OCI-LY7 (cell line): Measurements from ENCODE around the gene SLC35C1. TPM values are rescaled to one million over a fixed set of nuclear protein-coding genes. Genes with fewer than 3 reads are reported as not detected.

ENCODE experiments used
- BruUV-seq: library from RNA; stranded (reverse); fragments of 400-500 nt; replicated peaks from 2 replicates; lab custom pipeline; 2021; lab: Mats Ljungman, UMichigan
- CTCF ChIA-PET: fragments of 300-600 bp; sonication (Branson Sonifier 250); formaldehyde crosslinking; loops from one replicate; lab custom pipeline; 2022; ENCODE audit warnings: antibody characterized with exemption; ENCODE audit not compliant: unreplicated experiment; lab: Charles Lee
- POLR2A ChIA-PET: fragments of 300-600 bp; sonication (Branson Sonifier 250); formaldehyde crosslinking; loops from one replicate; lab custom pipeline; 2022; ENCODE audit warnings: antibody characterized with exemption; lab: Charles Lee
- DNase-seq: peaks from one replicate; pipeline ENCODE4 v3.0.0-alpha.2; 2015; ENCODE audit warnings: low spot score
- H2AFZ ChIP-seq: fragments of 200-600 bp; sonication (generic), shearing (Covaris generic); 2 replicates; pipeline ENCODE4 v1.6.1; 2014; ENCODE audit warnings: mild to moderate bottlenecking, antibody characterized with exemption, low read length, moderate library complexity
- H3K27ac ChIP-seq: fragments of 200-600 bp; sonication (generic); 2 replicates; pipeline ENCODE4 v1.5.1; 2014; ENCODE audit warnings: mixed run types, low read depth, mild to moderate bottlenecking, moderate library complexity, low read length, inconsistent platforms; ENCODE audit not compliant: poor library complexity, severe bottlenecking
- H3K36me3 ChIP-seq: fragments of 200-600 bp; sonication (generic); 2 replicates; pipeline ENCODE4 v1.6.1; 2014; ENCODE audit warnings: mild to moderate bottlenecking, antibody characterized with exemption, low read length, moderate library complexity, mixed read lengths; ENCODE audit not compliant: insufficient read depth
- H3K4me1 ChIP-seq: fragments of 200-600 bp; sonication (generic); 2 replicates; pipeline ENCODE4 v1.5.1; 2014; ENCODE audit warnings: mild to moderate bottlenecking, low read length; ENCODE audit not compliant: insufficient read depth, poor library complexity, severe bottlenecking
- H3K4me2 ChIP-seq: fragments of 200-600 bp; sonication (generic); 2 replicates; pipeline ENCODE4 v1.6.1; 2014; ENCODE audit warnings: mild to moderate bottlenecking, low read length
- H3K4me3 ChIP-seq: fragments of 200-600 bp; sonication (generic); 2 replicates; pipeline ENCODE4 v1.5.1; 2014; ENCODE audit warnings: mild to moderate bottlenecking, low read depth, low read length; ENCODE audit not compliant: poor library complexity, severe bottlenecking
- H3K79me2 ChIP-seq: fragments of 200-600 bp; sonication (generic); 2 replicates; pipeline ENCODE4 v1.6.1; 2016; ENCODE audit warnings: low read depth, mild to moderate bottlenecking, low read length, moderate library complexity, mixed read lengths; ENCODE audit not compliant: insufficient read depth
- H3K9me2 ChIP-seq: fragments of 200-600 bp; sonication (generic); 2 replicates; pipeline ENCODE4 v1.6.1; 2016; ENCODE audit warnings: mild to moderate bottlenecking, low read length, mixed read lengths; ENCODE audit not compliant: insufficient read depth
- H3K9me3 ChIP-seq: fragments of 200-600 bp; sonication (generic); 2 replicates; pipeline ENCODE4 v1.6.1; 2014; ENCODE audit warnings: mild to moderate bottlenecking, mixed run types, low read length, mixed read lengths
- H4K20me1 ChIP-seq: fragments of 200-600 bp; sonication (generic); 2 replicates; pipeline ENCODE4 v1.6.1; 2014; ENCODE audit warnings: mild to moderate bottlenecking, antibody characterized with exemption, low read length, moderate library complexity, mixed read lengths; ENCODE audit not compliant: insufficient read depth
- EZH2phosphoT487 ChIP-seq: fragments of 200-600 bp; sonication (generic); IDR thresholded peaks from 2 replicates; pipeline ENCODE4 v1.6.1; 2018; ENCODE audit warnings: low read depth, borderline replicate concordance, mild to moderate bottlenecking, mixed run types, antibody characterized with exemption, low read length, moderate library complexity, mixed read lengths
- intact Hi-C: fragments of 100-400 bp; cut with micrococcal nuclease; formaldehyde crosslinking; loops from one replicate; pipeline ENCODE4 v1.10.0; 2022; ENCODE audit not compliant: unreplicated experiment
- total RNA-seq, 2 experiments: library from RNA; depleted of rRNA in 1 of 2; stranded (reverse); fragments of >200 nt in 1 of 2; shearing (Covaris generic) in 1 of 2; gene quantifications; 2 replicates each; pipeline ENCODE4 v1.2.3, GENCODE V29; 2014 to 2022
- TF ChIP-seq, protein P1 (sequence below): fragments of 200-600 bp; sonication (generic); conservative IDR thresholded peaks from 2 replicates; pipeline ENCODE4 v1.5.1; 2014; ENCODE audit warnings: mild to moderate bottlenecking, antibody characterized with exemption, low read length, moderate library complexity, mixed read lengths

The SLC35C1 gene
- total RNA-seq, 2 experiments from 2014 or later, result 3.3 to 9.2 TPM

DNA sequence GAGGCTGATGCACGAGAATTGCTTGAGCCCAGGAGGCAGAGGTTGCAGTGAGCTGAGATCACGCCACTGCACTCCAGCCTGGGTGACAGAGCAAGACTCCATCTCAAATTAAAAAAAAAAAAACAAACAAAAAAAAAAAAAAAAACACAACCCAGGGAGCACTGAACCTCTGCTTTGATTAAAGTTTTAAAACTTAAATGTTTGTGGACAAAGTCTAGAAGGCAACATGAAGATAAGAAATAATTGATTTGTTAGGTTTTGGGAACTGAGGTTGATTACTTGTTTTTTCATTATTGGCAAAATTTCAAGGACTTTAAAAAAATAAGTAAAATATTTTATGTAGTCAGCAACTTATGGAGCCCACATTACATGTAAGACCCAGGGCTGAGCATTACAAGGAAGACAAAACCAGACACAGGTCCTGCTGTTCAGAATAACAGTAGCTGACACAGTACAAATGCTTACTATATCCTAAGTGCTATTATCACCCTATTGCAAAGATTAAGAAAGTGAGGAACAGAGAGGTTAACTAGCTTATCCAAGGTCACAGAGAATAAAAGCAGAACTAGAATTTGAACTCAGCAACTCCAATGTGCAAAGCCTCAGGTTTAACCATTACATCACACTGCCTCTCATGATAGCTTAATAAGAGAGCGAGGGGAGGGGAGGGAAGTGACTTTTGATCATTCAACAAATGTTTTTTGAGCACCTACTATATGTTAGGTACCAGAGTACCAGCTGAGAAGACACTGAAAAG is 40.1 kb downstream of the SLC35C1 start:
- no peak for TF ChIP-seq EZH2phosphoT487
- TF ChIP-seq, protein P1, sequence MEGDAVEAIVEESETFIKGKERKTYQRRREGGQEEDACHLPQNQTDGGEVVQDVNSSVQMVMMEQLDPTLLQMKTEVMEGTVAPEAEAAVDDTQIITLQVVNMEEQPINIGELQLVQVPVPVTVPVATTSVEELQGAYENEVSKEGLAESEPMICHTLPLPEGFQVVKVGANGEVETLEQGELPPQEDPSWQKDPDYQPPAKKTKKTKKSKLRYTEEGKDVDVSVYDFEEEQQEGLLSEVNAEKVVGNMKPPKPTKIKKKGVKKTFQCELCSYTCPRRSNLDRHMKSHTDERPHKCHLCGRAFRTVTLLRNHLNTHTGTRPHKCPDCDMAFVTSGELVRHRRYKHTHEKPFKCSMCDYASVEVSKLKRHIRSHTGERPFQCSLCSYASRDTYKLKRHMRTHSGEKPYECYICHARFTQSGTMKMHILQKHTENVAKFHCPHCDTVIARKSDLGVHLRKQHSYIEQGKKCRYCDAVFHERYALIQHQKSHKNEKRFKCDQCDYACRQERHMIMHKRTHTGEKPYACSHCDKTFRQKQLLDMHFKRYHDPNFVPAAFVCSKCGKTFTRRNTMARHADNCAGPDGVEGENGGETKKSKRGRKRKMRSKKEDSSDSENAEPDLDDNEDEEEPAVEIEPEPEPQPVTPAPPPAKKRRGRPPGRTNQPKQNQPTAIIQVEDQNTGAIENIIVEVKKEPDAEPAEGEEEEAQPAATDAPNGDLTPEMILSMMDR, result no peak
- POLR2A ChIA-PET, result interaction anchor here (0.6 to 1.0 kb wide), 4 partner anchors 88 to 452 kb away, joined by 3 read pairs; no protein-coding TSS in a partner anchor
- peaks cover 12% of the 10 kb centered on the region; the same call in 1 of the 2 replicates for H4K20me1 ChIP-seq
- no peaks in the 10 kb centered on the region for H3K9me3 ChIP-seq
- peaks cover 31% of the 10 kb centered on the region for H3K4me1 ChIP-seq
- intact Hi-C loops, result loop anchor here (5.0 kb wide), 2 partner anchors 73 to 277 kb away; partner anchors contain the start of gene PHF21A
- peaks cover 18% of the 10 kb centered on the region for H3K79me2 ChIP-seq
- H3K36me3 ChIP-seq, result no peaks in the 10 kb centered on the region
- CTCF ChIA-PET, result interaction anchor here (0.6 kb wide), 1 partner anchor 716 kb away, joined by 3 read pairs; no protein-coding TSS in a partner anchor
- no peak overlapping the region for H3K4me3 ChIP-seq
- no peak overlapping the region for H3K4me2 ChIP-seq
- H3K27ac ChIP-seq, result no peak overlapping the region
- H3K9me2 ChIP-seq, result no peaks in the 10 kb centered on the region
- no TSS peak for BruUV-seq
- DNase-seq, result no peak
- no peak overlapping the region for H2AFZ ChIP-seq

DNA sequence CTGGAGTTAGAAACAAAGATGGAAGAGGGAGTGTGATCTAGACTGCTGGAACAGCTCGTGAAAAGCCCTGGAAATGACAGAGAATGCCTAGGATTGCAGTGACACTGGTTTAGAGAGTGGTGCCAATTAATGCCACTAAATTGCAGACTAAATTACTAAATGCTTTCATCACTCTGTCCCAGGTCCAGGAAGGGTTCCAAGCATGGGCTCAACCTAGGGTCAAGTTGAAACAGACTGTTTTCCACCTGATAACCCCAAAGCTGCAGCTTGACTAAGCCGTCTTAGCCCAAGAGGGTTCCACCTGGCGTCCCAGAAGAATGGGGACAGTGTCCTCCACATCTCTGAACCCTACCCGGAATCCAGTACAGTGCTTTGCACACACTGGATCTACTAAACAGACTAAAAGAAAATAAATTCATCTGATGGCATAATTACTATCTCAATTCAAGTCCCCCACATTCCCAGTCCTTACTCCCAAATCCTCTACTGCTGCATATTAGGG is 41.3 kb downstream of the SLC35C1 start:
- peak overlapping the region; percentile 80 for H2AFZ ChIP-seq

More for the DNA sequence above, 41.3 kb downstream of the SLC35C1 start:
- TF ChIP-seq EZH2phosphoT487, result no peak
- TF ChIP-seq, protein P1, result no peak
- Histone ChIP-seq H3K36me3 (no peaks in the 10 kb centered on the region), H3K9me3 (no peaks in the 10 kb centered on the region), H3K27ac (no peak overlapping the region), H3K9me2 (no peaks in the 10 kb centered on the region), H4K20me1 (peaks cover 12% of the 10 kb centered on the region; the same call in 1 of the 2 replicates), H3K79me2 (peaks cover 29% of the 10 kb centered on the region), H3K4me3 (peak overlapping the region; percentile 94), H3K4me1 (peaks cover 36% of the 10 kb centered on the region), H3K4me2 (peak overlapping the region; percentile 71)
- no TSS peak for BruUV-seq
- ChIA-PET CTCF (interaction anchor here (0.5 to 1.4 kb wide), 3 partner anchors 9 to 75 kb away, joined by 3 to 4 read pairs (median 3); no protein-coding TSS in a partner anchor), POLR2A (interaction anchor here (0.6 to 1.0 kb wide), 3 partner anchors 40 to 159 kb away, joined by 3 to 6 read pairs (median 3); no protein-coding TSS in a partner anchor)
- DNase-seq, result no peak
- intact Hi-C loops, result loop anchor here (2.0 to 5.0 kb wide), 3 partner anchors 41 to 276 kb away; partner anchors contain the start of genes PHF21A and SLC35C1
